Measurements from ENCODE around the gene ERCC4. TPM values are rescaled to one million over a fixed set of nuclear protein-coding genes. Genes with fewer than 3 reads are reported as not detected.

ERCC4 gene
- total RNA-seq, 3 donors from 2014 or later (not counting 1 experiment from before 2014, with no cell fraction given), result 7.3 to 11.9 (median 7.5) TPM

DNA sequence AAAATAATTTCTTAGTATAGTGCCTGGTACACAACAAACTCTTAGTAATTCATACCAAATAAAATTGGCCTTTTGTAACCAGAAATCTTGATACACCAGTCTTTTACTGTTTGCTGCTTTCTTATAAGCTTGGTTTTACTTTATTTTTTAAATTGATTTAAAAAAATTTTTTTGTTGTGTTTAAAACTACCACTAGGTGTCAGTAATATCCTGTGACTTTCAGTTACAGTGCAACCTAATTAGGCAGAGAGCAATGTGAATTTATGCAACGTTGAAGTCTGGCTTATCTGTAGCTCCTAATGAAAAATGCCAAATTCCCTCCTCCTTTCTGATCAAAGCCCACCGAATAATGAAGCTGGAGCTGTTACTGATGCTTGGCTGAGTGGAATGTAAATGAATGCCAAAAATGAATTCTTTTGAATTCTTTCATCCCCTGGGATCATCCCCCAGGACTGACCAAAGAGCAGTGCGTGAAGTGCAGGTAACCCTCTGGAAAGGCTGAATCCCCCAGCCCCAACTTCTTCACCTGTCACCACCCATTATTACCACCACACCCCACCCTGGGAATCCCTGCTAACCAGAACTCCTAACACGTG, 3.8 kb downstream of the ERCC4 start:
- no peak for ATAC-seq
- Mint-ChIP-seq H3K9me3 (no peaks in the 10 kb centered on the region), H3K36me3 (peaks cover 8% of the 10 kb centered on the region)

DNA sequence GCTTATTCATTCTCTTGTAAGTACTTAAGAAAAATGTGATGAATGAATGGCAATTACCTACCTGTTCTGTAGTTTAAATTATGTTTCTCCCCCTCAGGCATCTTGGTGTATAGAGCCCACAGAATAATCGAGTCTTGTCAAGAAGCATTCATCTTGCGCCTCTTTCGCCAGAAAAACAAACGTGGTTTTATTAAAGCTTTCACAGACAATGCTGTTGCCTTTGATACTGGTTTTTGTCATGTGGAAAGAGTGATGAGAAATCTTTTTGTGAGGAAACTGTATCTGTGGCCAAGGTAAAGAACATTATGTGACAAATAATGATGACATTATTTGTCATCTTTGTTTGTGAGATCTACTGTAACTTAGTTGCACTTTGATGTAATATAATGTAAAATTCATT, 6.5 kb downstream of the ERCC4 start:
- Mint-ChIP-seq H3K9me3 (no peaks in the 10 kb centered on the region), H3K36me3 (peaks cover 8% of the 10 kb centered on the region), H3K27ac (no peak overlapping the region), H3K4me3 (no peak overlapping the region), H3K4me1 (peaks cover 5% of the 10 kb centered on the region in 2 donors), H3K27me3 (ENCODE audit: low read depth in 2 of 2) (no peaks in the 10 kb centered on the region)
- Histone ChIP-seq H3K27ac (ENCODE audit: low read length) (no peak overlapping the region), H3K4me1 (ENCODE audit: control insufficient read depth, insufficient read depth, low read length) (no peaks in the 10 kb centered on the region), H3K9me3 (ENCODE audit: control insufficient read depth, insufficient read depth, low read length) (no peaks in the 10 kb centered on the region), H3K27me3 (ENCODE audit: control insufficient read depth, insufficient read depth, low read length) (no peaks in the 10 kb centered on the region), H3K4me3 (ENCODE audit: low read length) (no peak overlapping the region), H3K36me3 (ENCODE audit: control insufficient read depth, insufficient read depth, low read length) (peaks cover 27% of the 10 kb centered on the region)
- intact Hi-C loops (cut with micrococcal nuclease), result no loop called here
- ATAC-seq, result no peak
- WGBS (ENCODE audit: insufficient coverage), result 92% methylated on average over 4 of the region's 4 CpGs
- TF ChIP-seq, protein P1, sequence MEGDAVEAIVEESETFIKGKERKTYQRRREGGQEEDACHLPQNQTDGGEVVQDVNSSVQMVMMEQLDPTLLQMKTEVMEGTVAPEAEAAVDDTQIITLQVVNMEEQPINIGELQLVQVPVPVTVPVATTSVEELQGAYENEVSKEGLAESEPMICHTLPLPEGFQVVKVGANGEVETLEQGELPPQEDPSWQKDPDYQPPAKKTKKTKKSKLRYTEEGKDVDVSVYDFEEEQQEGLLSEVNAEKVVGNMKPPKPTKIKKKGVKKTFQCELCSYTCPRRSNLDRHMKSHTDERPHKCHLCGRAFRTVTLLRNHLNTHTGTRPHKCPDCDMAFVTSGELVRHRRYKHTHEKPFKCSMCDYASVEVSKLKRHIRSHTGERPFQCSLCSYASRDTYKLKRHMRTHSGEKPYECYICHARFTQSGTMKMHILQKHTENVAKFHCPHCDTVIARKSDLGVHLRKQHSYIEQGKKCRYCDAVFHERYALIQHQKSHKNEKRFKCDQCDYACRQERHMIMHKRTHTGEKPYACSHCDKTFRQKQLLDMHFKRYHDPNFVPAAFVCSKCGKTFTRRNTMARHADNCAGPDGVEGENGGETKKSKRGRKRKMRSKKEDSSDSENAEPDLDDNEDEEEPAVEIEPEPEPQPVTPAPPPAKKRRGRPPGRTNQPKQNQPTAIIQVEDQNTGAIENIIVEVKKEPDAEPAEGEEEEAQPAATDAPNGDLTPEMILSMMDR (IDR thresholded peaks at IDR 0.05), result no peak
- DNase-seq, result no peak

More for the DNA sequence above, 3.8 kb downstream of the ERCC4 start:
- Mint-ChIP-seq H3K4me1 (peaks cover 24 to 27% of the 10 kb centered on the region in 2 donors), H3K27ac (peak overlapping the region in 1 of 2 donors; percentile 38), H3K4me3 (no peak overlapping the region), H3K27me3 (ENCODE audit: low read depth in 2 of 2) (no peaks in the 10 kb centered on the region)
- WGBS (ENCODE audit: insufficient coverage), result 55% methylated on average over 2 of the region's 4 CpGs
- Histone ChIP-seq H3K4me1 (ENCODE audit: control insufficient read depth, insufficient read depth, low read length) (peaks cover 15% of the 10 kb centered on the region), H3K9me3 (ENCODE audit: control insufficient read depth, insufficient read depth, low read length) (no peaks in the 10 kb centered on the region), H3K27me3 (ENCODE audit: control insufficient read depth, insufficient read depth, low read length) (no peaks in the 10 kb centered on the region), H3K36me3 (ENCODE audit: control insufficient read depth, insufficient read depth, low read length) (peaks cover 19% of the 10 kb centered on the region), H3K27ac (ENCODE audit: low read length) (no peak overlapping the region), H3K4me3 (ENCODE audit: low read length) (no peak overlapping the region)
- intact Hi-C loops (cut with micrococcal nuclease), result loop anchor here (1.0 to 5.0 kb wide), 3 partner anchors 324 to 708 kb away; partner anchors contain the start of genes BFAR and PARN
- TF ChIP-seq, protein P1 (IDR thresholded peaks at IDR 0.05), result peak; percentile 77
- peak in 1 of 2 donors; percentile 68 for DNase-seq

GRCh38 chr16:13926891-13927290, 6.9 kb downstream of the ERCC4 start:
- H3K9me3 ChIP-seq (ENCODE audit: control insufficient read depth, insufficient read depth, low read length), result no peaks in the 10 kb centered on the region
- Mint-ChIP-seq H3K4me3 (no peak overlapping the region), H3K4me1 (peaks cover 5% of the 10 kb centered on the region in 2 donors), H3K27me3 (ENCODE audit: low read depth in 2 of 2) (no peaks in the 10 kb centered on the region), H3K9me3 (no peaks in the 10 kb centered on the region), H3K27ac (no peak overlapping the region), H3K36me3 (peaks cover 8% of the 10 kb centered on the region)
- H3K27ac ChIP-seq (ENCODE audit: low read length), result no peak overlapping the region
- ATAC-seq (no peak), DNase-seq (no peak)
- TF ChIP-seq, protein P1 (IDR thresholded peaks at IDR 0.05), result no peak
- WGBS (ENCODE audit: insufficient coverage), result 74% methylated on average over 2 of the region's 2 CpGs
- no peak overlapping the region for H3K4me3 ChIP-seq (ENCODE audit: low read length)
- H3K27me3 ChIP-seq (ENCODE audit: control insufficient read depth, insufficient read depth, low read length), result no peaks in the 10 kb centered on the region
- intact Hi-C loops (cut with micrococcal nuclease), result no loop called here
- peaks cover 27% of the 10 kb centered on the region for H3K36me3 ChIP-seq (ENCODE audit: control insufficient read depth, insufficient read depth, low read length)
- H3K4me1 ChIP-seq (ENCODE audit: control insufficient read depth, insufficient read depth, low read length), result no peaks in the 10 kb centered on the region

DNA sequence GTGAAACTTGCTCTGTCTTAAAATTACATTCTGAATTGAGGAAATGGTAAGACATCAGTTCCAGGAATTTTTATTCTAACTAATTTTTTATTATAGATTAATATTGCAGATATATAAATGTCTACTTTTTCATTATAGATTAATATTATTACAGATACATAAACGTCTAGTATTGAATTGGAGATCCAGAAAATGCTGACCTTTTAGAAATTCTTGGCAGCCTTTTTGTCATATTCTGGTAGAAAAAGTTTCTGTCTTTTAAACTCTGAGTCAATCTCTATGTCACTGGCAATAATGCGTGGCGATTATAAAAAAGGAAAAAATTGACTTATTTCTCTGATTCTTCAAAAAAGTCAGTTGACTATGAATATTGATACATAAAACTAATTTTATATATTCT, 8.7 kb downstream of the ERCC4 start:
- intact Hi-C loops (cut with micrococcal nuclease), result no loop called here
- Histone ChIP-seq H3K36me3 (ENCODE audit: control insufficient read depth, insufficient read depth, low read length) (peaks cover 27% of the 10 kb centered on the region), H3K4me3 (ENCODE audit: low read length) (no peak overlapping the region), H3K4me1 (ENCODE audit: control insufficient read depth, insufficient read depth, low read length) (no peaks in the 10 kb centered on the region), H3K27me3 (ENCODE audit: control insufficient read depth, insufficient read depth, low read length) (no peaks in the 10 kb centered on the region), H3K27ac (ENCODE audit: low read length) (no peak overlapping the region), H3K9me3 (ENCODE audit: control insufficient read depth, insufficient read depth, low read length) (no peaks in the 10 kb centered on the region)
- no peaks in the 10 kb centered on the region for H3K27me3 Mint-ChIP-seq (ENCODE audit: low read depth in 2 of 2)
- TF ChIP-seq, protein P1 (IDR thresholded peaks at IDR 0.05), result no peak
- H3K36me3 Mint-ChIP-seq, result peaks cover 8% of the 10 kb centered on the region
- no peak overlapping the region for H3K27ac Mint-ChIP-seq
- no CpG with 5 or more reads among the region's 3 CpGs for WGBS (ENCODE audit: insufficient coverage)
- H3K4me3 Mint-ChIP-seq, result no peak overlapping the region
- DNase-seq, result no peak
- peaks cover 4 to 5% of the 10 kb centered on the region in 2 donors for H3K4me1 Mint-ChIP-seq
- no peaks in the 10 kb centered on the region for H3K9me3 Mint-ChIP-seq
- ATAC-seq, result no peak
